CD4-positive, alpha-beta memory T cell (primary cell): Measurements from ENCODE around the gene CDK1. TPM values are rescaled to one million over a fixed set of nuclear protein-coding genes. Genes with fewer than 3 reads are reported as not detected.

ENCODE experiments used
- CTCF ChIA-PET: fragments of 350-600 bp; sonication (Branson Sonifier 250); formaldehyde crosslinking; loops from one replicate; lab custom pipeline; 2021; ENCODE audit warnings: inconsistent platforms; ENCODE audit not compliant: partially characterized antibody; lab: Charles Lee
- POLR2A ChIA-PET: fragments of 350-600 bp; sonication (Branson Sonifier 250); formaldehyde crosslinking; loops from one replicate; lab custom pipeline; 2021; ENCODE audit not compliant: partially characterized antibody; lab: Charles Lee
- DNase-seq, 5 donors: peaks; one replicate each; pipeline versions ENCODE4 v3.0.0 to v3.0.0-alpha.2; 2020 to 2022; ENCODE audit warnings: mixed read lengths in 1 of 5
- H3K27ac ChIP-seq: one replicate; pipeline ENCODE4 v1.7.0; 2013; ENCODE audit warnings: low read depth, low read length
- H3K27me3 ChIP-seq: 2 replicates; pipeline ENCODE4 v1.7.0; 2013; ENCODE audit warnings: mild to moderate bottlenecking, low read length, moderate library complexity; ENCODE audit not compliant: insufficient read depth
- H3K36me3 ChIP-seq: 2 replicates; pipeline ENCODE4 v1.7.0; 2013; ENCODE audit warnings: mild to moderate bottlenecking, low read length, moderate library complexity; ENCODE audit not compliant: insufficient read depth
- H3K4me1 ChIP-seq: 2 replicates; pipeline ENCODE4 v1.7.0; 2013; ENCODE audit warnings: mild to moderate bottlenecking, low read length, moderate library complexity; ENCODE audit not compliant: insufficient read depth
- H3K4me3 ChIP-seq, 2 donors: one replicate each; pipeline ENCODE4 v1.7.0; 2013; ENCODE audit warnings: low read length in 2 of 2, mild to moderate bottlenecking in 1 of 2
- H3K9me3 ChIP-seq, 2 donors: one replicate each; pipeline ENCODE4 v1.7.0; 2013; ENCODE audit warnings: low read length in 2 of 2, control low read depth in 1 of 2; ENCODE audit not compliant: control insufficient read depth in 1 of 2
- H3K27ac Mint-ChIP-seq, 7 donors: one replicate each; pipeline ENCODE4 v1.8.0; 2020 to 2021; ENCODE audit warnings: mixed read lengths in 7 of 7, mild to moderate bottlenecking in 6 of 7, inconsistent platforms in 3 of 7, moderate library complexity in 3 of 7
- H3K27me3 Mint-ChIP-seq, 2 donors: one replicate each; pipeline ENCODE4 v1.8.0; 2020 to 2021; ENCODE audit warnings: mixed read lengths in 2 of 2
- H3K36me3 Mint-ChIP-seq, 2 donors: one replicate each; pipeline ENCODE4 v1.8.0; 2020 to 2021; ENCODE audit warnings: mixed read lengths in 2 of 2, inconsistent platforms in 1 of 2, mild to moderate bottlenecking in 1 of 2
- H3K4me1 Mint-ChIP-seq, 4 donors: one replicate each; pipeline ENCODE4 v1.8.0; 2020 to 2021; ENCODE audit warnings: mixed read lengths in 4 of 4, mild to moderate bottlenecking in 1 of 4
- H3K4me3 Mint-ChIP-seq, 8 donors: one replicate each; pipeline ENCODE4 v1.8.0; 2020 to 2021; ENCODE audit warnings: mixed read lengths in 8 of 8, mild to moderate bottlenecking in 7 of 8, moderate library complexity in 6 of 8, inconsistent platforms in 3 of 8
- H3K9me3 Mint-ChIP-seq, 8 donors: one replicate each; pipeline ENCODE4 v1.8.0; 2020 to 2021; ENCODE audit warnings: mixed read lengths in 8 of 8, mild to moderate bottlenecking in 5 of 8, inconsistent platforms in 3 of 8, moderate library complexity in 1 of 8
- intact Hi-C: fragments of 100-400 bp; cut with micrococcal nuclease; formaldehyde crosslinking; loops from one replicate; pipeline ENCODE4 v1.15.1; 2023
- polyA plus RNA-seq, 2 donors: library from polyadenylated mRNA; unstranded; fragments of 300-500 nt; fragmentation: Illumina TruSeq; gene quantifications; one replicate each; pipeline ENCODE4 v1.2.3, GENCODE V29; 2021
- total RNA-seq, 2 experiments: library from RNA; stranded (reverse); gene quantifications; one replicate each; pipeline ENCODE4 v1.2.3, GENCODE V29; 2021

The CDK1 gene
- total and polyA plus RNA-seq, 4 experiments from 2014 or later = 0.34 to 1.6 (median 1.1) TPM

DNA sequence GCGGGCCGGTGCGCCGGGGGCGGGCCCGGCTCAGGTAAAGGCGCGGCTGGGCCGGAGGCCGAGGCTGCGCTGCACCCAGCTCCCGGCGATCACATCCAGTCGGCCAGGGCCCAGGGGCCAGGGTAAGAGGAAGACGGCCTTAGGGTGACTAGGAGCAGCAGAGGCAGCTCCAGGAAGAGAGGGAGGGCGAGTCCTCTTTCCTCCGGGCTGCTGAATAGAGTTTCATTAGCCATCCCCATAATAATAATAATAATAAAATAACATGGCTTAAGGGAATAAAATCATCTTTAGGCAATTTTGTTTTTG is 44.8 kb upstream of the CDK1 start:
- intact Hi-C loops = loop anchor here (2.0 to 5.0 kb wide), 4 partner anchors 19 to 826 kb away; partner anchors contain the start of gene CCDC6
- H3K4me1 Mint-ChIP-seq = peaks cover 24 to 39% (median 35%) of the 10 kb centered on the region in 4 donors
- POLR2A ChIA-PET = interaction anchor here (0.6 to 2.9 kb wide), 9 partner anchors 10 to 82 kb away, joined by 3 to 15 read pairs (median 3); partner anchors contain the start of gene CDK1

DNA sequence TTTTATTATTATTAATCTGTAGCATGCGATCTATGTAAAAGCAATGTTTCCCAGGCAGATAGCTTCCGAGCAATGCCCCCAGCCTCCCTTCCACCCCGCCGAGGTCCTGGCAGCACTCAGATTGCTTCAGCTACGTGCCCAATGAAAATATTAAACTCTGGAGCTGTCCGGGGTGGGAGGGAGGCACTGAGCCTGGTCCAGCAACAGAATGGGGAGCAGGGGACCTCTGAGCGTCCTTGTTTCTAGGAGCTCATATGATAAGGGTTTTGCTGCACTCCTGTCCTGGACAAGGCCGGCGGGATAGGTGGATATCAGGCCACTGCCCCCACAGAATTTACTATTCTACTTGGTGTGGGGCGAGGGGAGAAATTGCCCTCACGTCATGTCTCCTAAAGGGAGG is 44.5 kb upstream of the CDK1 start:
- H3K27ac Mint-ChIP-seq = peak overlapping the region in 4 of 7 donors; percentile 23 to 89 (median 28)
- no peak for DNase-seq
- H3K36me3 Mint-ChIP-seq = peaks cover 0 to 5% of the 10 kb centered on the region in 2 donors
- ChIA-PET POLR2A (interaction anchor here (0.6 to 2.9 kb wide), 7 partner anchors 11 to 82 kb away, joined by 3 to 15 read pairs (median 3); partner anchors contain the start of gene CDK1), CTCF (interaction anchor here (0.8 to 2.3 kb wide), 9 partner anchors 11 to 87 kb away, joined by 3 to 9 read pairs (median 6); no protein-coding TSS in a partner anchor)
- H3K4me1 ChIP-seq = peaks cover 42% of the 10 kb centered on the region
- peaks cover 21 to 35% (median 31%) of the 10 kb centered on the region in 4 donors for H3K4me1 Mint-ChIP-seq
- H3K27me3 Mint-ChIP-seq = no peaks in the 10 kb centered on the region
- no peaks in the 10 kb centered on the region for H3K9me3 Mint-ChIP-seq
- H3K36me3 ChIP-seq = no peaks in the 10 kb centered on the region
- H3K27ac ChIP-seq = peak overlapping the region; percentile 72
- H3K4me3 Mint-ChIP-seq = peak overlapping the region; percentile 52 to 97 (median 79)
- intact Hi-C loops = loop anchor here (2.0 to 5.0 kb wide), 4 partner anchors 19 to 827 kb away; partner anchors contain the start of gene CCDC6
- H3K27me3 ChIP-seq = no peaks in the 10 kb centered on the region
- no peaks in the 10 kb centered on the region for H3K9me3 ChIP-seq
- peak overlapping the region in 1 of 2 donors; percentile 17 for H3K4me3 ChIP-seq

More for the DNA sequence above, 44.8 kb upstream of the CDK1 start:
- H3K27ac Mint-ChIP-seq = peak overlapping the region in 3 of 7 donors; percentile 88 to 91 (median 89)
- Histone ChIP-seq H3K27ac (peak overlapping the region; percentile 72), H3K36me3 (no peaks in the 10 kb centered on the region), H3K9me3 (no peaks in the 10 kb centered on the region), H3K4me1 (peaks cover 46% of the 10 kb centered on the region), H3K27me3 (no peaks in the 10 kb centered on the region), H3K4me3 (peak overlapping the region in 1 of 2 donors; percentile 70)
- CTCF ChIA-PET = interaction anchor here (0.8 to 2.3 kb wide), 10 partner anchors 12 to 87 kb away, joined by 3 to 9 read pairs (median 6); no protein-coding TSS in a partner anchor
- no peaks in the 10 kb centered on the region for H3K9me3 Mint-ChIP-seq
- DNase-seq = no peak
- no peaks in the 10 kb centered on the region for H3K27me3 Mint-ChIP-seq
- peaks cover 0 to 5% of the 10 kb centered on the region in 2 donors for H3K36me3 Mint-ChIP-seq
- H3K4me3 Mint-ChIP-seq = peak overlapping the region; percentile 65 to 100 (median 84)

DNA sequence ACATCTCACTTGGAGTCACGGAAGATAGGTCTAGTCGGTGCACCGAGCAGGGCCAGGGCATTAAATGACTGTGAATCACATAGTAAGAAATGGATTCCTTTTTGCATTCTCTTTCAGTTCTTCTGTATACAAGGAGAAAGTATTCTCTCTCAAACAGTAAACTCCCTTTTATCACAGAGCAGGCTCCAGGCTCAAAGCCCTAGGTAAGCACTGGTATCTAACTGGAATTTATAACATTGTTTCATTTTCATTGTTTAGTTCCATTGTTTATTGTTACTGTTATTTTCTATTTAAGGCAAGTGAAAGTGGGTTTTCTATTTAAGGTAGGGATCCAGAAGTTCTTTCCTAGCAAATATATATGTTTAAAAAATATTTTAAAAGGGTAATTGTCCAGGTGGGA is 44.1 kb upstream of the CDK1 start:
- peaks cover 0 to 5% of the 10 kb centered on the region in 2 donors for H3K36me3 Mint-ChIP-seq
- POLR2A ChIA-PET = interaction anchor here (1.1 to 2.9 kb wide), 4 partner anchors 26 to 67 kb away, joined by 3 to 15 read pairs (median 4); partner anchors contain the start of gene CDK1
- no peak for DNase-seq
- intact Hi-C loops = loop anchor here (5.0 kb wide), 2 partner anchors 67 to 827 kb away; partner anchors contain the start of gene CCDC6
- H3K9me3 ChIP-seq = no peaks in the 10 kb centered on the region
- no peaks in the 10 kb centered on the region for H3K27me3 ChIP-seq
- H3K27ac ChIP-seq = no peak overlapping the region
- peaks cover 17 to 31% (median 27%) of the 10 kb centered on the region in 4 donors for H3K4me1 Mint-ChIP-seq
- H3K9me3 Mint-ChIP-seq = no peaks in the 10 kb centered on the region
- CTCF ChIA-PET = interaction anchor here (0.9 to 2.3 kb wide), 7 partner anchors 11 to 88 kb away, joined by 3 to 9 read pairs (median 7); no protein-coding TSS in a partner anchor
- peaks cover 38% of the 10 kb centered on the region for H3K4me1 ChIP-seq
- H3K36me3 ChIP-seq = no peaks in the 10 kb centered on the region
- H3K4me3 Mint-ChIP-seq = peak overlapping the region; percentile 52 to 97 (median 79)
- H3K27me3 Mint-ChIP-seq = no peaks in the 10 kb centered on the region
- H3K4me3 ChIP-seq = peak overlapping the region in 1 of 2 donors; percentile 17
- H3K27ac Mint-ChIP-seq = peak overlapping the region in 4 of 7 donors; percentile 23 to 89 (median 28)

DNA sequence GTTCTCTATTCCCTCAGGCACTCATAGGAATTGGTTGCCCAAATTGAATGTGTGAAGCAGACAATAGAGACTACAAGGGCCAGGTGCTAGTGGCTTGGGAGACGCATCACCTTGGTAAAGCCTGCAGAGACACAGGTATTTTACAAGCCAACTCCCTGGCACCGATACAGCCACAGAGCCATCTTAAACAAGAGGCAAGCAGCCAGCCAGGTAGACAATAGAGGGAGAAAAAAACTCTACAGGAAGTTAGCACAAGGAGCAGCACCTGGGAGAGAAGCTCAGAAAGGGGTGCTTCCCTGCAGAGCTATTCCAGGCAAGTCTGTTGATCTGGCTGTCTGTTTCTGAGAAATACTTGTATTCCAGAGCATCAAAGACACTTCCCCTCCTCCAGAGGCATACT is 43.0 kb upstream of the CDK1 start:
- H3K27me3 ChIP-seq = no peaks in the 10 kb centered on the region
- intact Hi-C loops = no loop called here
- no peaks in the 10 kb centered on the region for H3K9me3 ChIP-seq
- Mint-ChIP-seq H3K27me3 (no peaks in the 10 kb centered on the region), H3K4me1 (peaks cover 10 to 23% (median 19%) of the 10 kb centered on the region in 4 donors), H3K4me3 (no peak overlapping the region), H3K9me3 (no peaks in the 10 kb centered on the region), H3K36me3 (peaks cover 0 to 5% of the 10 kb centered on the region in 2 donors), H3K27ac (no peak overlapping the region)
- H3K36me3 ChIP-seq = no peaks in the 10 kb centered on the region
- POLR2A ChIA-PET = interaction anchor here (0.6 to 2.9 kb wide), 3 partner anchors 9 to 102 kb away, joined by 3 to 15 read pairs (median 4); no protein-coding TSS in a partner anchor
- CTCF ChIA-PET = interaction anchor here (2.0 to 2.3 kb wide), 2 partner anchors 34 to 86 kb away, joined by 6 to 7 read pairs; no protein-coding TSS in a partner anchor
- no peak overlapping the region for H3K4me3 ChIP-seq
- no peak for DNase-seq
- no peak overlapping the region for H3K27ac ChIP-seq
- peaks cover 28% of the 10 kb centered on the region for H3K4me1 ChIP-seq

DNA sequence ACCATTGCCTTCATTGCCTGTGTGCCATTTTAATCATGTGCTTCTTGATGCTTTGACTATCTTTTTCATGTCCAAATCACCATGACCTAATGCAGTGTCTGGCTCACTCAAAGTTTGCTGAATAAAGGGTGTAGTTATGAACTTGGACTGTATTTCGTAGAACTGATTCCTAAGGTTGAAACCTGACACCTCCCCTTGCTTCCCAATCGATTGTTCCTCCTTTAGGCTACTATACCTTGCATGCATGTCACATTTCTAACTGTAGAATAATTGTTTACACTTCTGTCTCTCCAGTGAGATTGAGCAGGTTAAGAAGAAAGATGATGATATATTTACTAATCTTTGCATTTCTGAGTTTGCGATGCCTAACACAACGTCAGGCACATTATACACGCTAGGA is 41.0 kb upstream of the CDK1 start:
- Histone ChIP-seq H3K27ac (no peak overlapping the region), H3K4me1 (peaks cover 17% of the 10 kb centered on the region), H3K9me3 (no peaks in the 10 kb centered on the region), H3K4me3 (no peak overlapping the region), H3K36me3 (no peaks in the 10 kb centered on the region), H3K27me3 (no peaks in the 10 kb centered on the region)
- DNase-seq = no peak
- peaks cover 5 to 7% of the 10 kb centered on the region in 2 donors for H3K36me3 Mint-ChIP-seq
- H3K4me3 Mint-ChIP-seq = no peak overlapping the region
- H3K9me3 Mint-ChIP-seq = no peaks in the 10 kb centered on the region
- POLR2A ChIA-PET = no interaction called here
- intact Hi-C loops = no loop called here
- no peak overlapping the region for H3K27ac Mint-ChIP-seq
- H3K27me3 Mint-ChIP-seq = no peaks in the 10 kb centered on the region
- H3K4me1 Mint-ChIP-seq = peaks cover 2 to 6% (median 5%) of the 10 kb centered on the region in 4 donors
- CTCF ChIA-PET = no interaction called here

DNA sequence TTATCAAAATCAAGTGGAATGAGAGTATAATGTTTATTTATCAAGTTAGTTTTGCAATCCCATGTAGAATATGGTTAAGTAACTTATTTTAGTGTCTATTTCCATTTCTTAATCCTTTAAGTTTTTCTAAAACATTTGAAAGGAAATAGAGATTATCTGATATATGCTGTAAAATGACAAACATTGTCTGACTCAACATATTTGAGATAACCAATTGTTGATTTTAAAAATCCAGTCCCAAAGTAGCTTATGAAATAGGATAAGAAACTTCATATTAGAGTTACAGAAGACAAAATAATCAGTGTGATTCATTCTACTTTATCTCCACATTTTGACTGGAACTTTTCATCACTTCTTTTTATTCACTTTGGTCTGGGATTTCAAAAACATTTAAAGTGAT is 38.7 kb upstream of the CDK1 start:
- Mint-ChIP-seq H3K27me3 (no peaks in the 10 kb centered on the region), H3K4me3 (no peak overlapping the region), H3K4me1 (peaks cover 0 to 2% (median under 1%) of the 10 kb centered on the region in 4 donors), H3K9me3 (no peaks in the 10 kb centered on the region), H3K36me3 (peaks cover 0 to 14% of the 10 kb centered on the region in 2 donors), H3K27ac (no peak overlapping the region)
- intact Hi-C loops = no loop called here
- Histone ChIP-seq H3K9me3 (no peaks in the 10 kb centered on the region), H3K4me1 (peaks cover 8% of the 10 kb centered on the region), H3K4me3 (no peak overlapping the region), H3K36me3 (no peaks in the 10 kb centered on the region), H3K27me3 (no peaks in the 10 kb centered on the region), H3K27ac (no peak overlapping the region)
- CTCF ChIA-PET = interaction anchor here (1.1 kb wide), 1 partner anchor 9 kb away, joined by 3 read pairs; no protein-coding TSS in a partner anchor
- no peak for DNase-seq
- POLR2A ChIA-PET = no interaction called here

DNA sequence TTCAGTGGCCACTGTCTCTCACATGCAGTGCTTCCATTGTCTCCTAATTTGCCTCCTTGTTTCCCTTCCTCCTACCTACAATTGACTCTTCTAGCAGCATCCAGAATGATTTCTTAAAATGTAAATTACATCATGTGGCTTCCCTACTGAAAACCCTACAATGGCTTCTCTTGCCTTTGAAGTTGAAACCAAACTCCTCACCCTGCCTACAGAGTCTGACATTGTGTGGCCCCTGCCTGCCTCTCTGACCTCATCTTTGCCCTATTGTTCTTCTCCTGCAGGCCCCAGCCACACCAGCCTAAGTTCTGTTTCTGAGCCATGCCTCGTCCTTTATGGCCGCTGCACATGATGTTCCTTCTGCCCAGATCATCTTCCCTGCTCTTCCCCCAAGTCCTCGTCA is 35.8 kb upstream of the CDK1 start:
- no peak overlapping the region for H3K4me3 Mint-ChIP-seq
- POLR2A ChIA-PET = interaction anchor here (0.5 kb wide), 1 partner anchor 95 kb away, joined by 3 read pairs; no protein-coding TSS in a partner anchor
- H3K4me1 ChIP-seq = no peaks in the 10 kb centered on the region
- intact Hi-C loops = no loop called here
- no peaks in the 10 kb centered on the region for H3K27me3 Mint-ChIP-seq
- H3K36me3 ChIP-seq = no peaks in the 10 kb centered on the region
- no peaks in the 10 kb centered on the region for H3K27me3 ChIP-seq
- H3K27ac ChIP-seq = no peak overlapping the region
- CTCF ChIA-PET = no interaction called here
- no peaks in the 10 kb centered on the region for H3K4me1 Mint-ChIP-seq
- no peak overlapping the region for H3K4me3 ChIP-seq
- no peak overlapping the region for H3K27ac Mint-ChIP-seq
- no peaks in the 10 kb centered on the region for H3K9me3 ChIP-seq
- peaks cover 0 to 14% of the 10 kb centered on the region in 2 donors for H3K36me3 Mint-ChIP-seq
- DNase-seq = no peak
- H3K9me3 Mint-ChIP-seq = no peaks in the 10 kb centered on the region
